ENCODE data around the gene APBB2.

The APBB2 gene

GRCh38 chr4:41215155-41215554, 813 bp upstream of the APBB2 start:
- DNase-seq, result no peak

GRCh38 chr4:41214825-41215146, 444 bp upstream of the APBB2 start:
- DNase-seq, result no peak

GRCh38 chr4:41213625-41214135, 662 bp downstream of the APBB2 start:
- DNase-seq, result no peak

- peak; percentile 3 for DNase-seq
Observed at GRCh38 chr4:41212616-41213203, 1.6 kb downstream of the APBB2 start.

GRCh38 chr4:41211951-41212615, 2.3 kb downstream of the APBB2 start:
- DNase-seq, result no peak

GRCh38 chr4:41209901-41210300, 4.4 kb downstream of the APBB2 start:
- DNase-seq, result no peak

GRCh38 chr4:41209187-41209586, 5.2 kb downstream of the APBB2 start:
- no peak for DNase-seq

GRCh38 chr4:41207291-41207831, 7.0 kb downstream of the APBB2 start:
- DNase-seq, result no peak

GRCh38 chr4:41205854-41206460, 8.4 kb downstream of the APBB2 start:
- DNase-seq, result no peak

GRCh38 chr4:41205130-41205529, 9.2 kb downstream of the APBB2 start:
- no peak for DNase-seq

GRCh38 chr4:41204400-41204978, 9.9 kb downstream of the APBB2 start:
- no peak for DNase-seq

- DNase-seq, result no peak
Observed at GRCh38 chr4:41203841-41204240, 10.5 kb downstream of the APBB2 start.

- no peak for DNase-seq
Observed at GRCh38 chr4:41202820-41203568, 11.3 kb downstream of the APBB2 start.

- no peak for DNase-seq
Observed at GRCh38 chr4:41202356-41202755, 12.0 kb downstream of the APBB2 start.

GRCh38 chr4:41200486-41201017, 13.8 kb downstream of the APBB2 start:
- no peak for DNase-seq

GRCh38 chr4:41199788-41200187, 14.6 kb downstream of the APBB2 start:
- DNase-seq, result no peak

- DNase-seq, result no peak
Observed at GRCh38 chr4:41197996-41198395, 16.3 kb downstream of the APBB2 start.

GRCh38 chr4:41197495-41197894, 16.8 kb downstream of the APBB2 start:
- no peak for DNase-seq

- DNase-seq, result no peak
Observed at GRCh38 chr4:41196633-41197332, 17.6 kb downstream of the APBB2 start.

GRCh38 chr4:41192136-41192535, 22.2 kb downstream of the APBB2 start:
- DNase-seq, result no peak

GRCh38 chr4:41189666-41190065, 24.7 kb downstream of the APBB2 start:
- DNase-seq, result no peak

- DNase-seq, result no peak
Observed at GRCh38 chr4:41189076-41189475, 25.3 kb downstream of the APBB2 start.
